ENCODE data around the gene RPTOR.

GRCh38 chr17:80843741-80844156 is 299.1 kb downstream of the RPTOR start:
- TF ChIP-seq POLR2AphosphoS5 (IDR thresholded peaks at IDR 0.05; ENCODE audit: low read depth, low read length) = no peak
- TF ChIP-seq PAX5 (IDR thresholded peaks at IDR 0.05; ENCODE audit: insufficient read depth, low read length, severe bottlenecking) = no peak
- TF ChIP-seq TAF1 (IDR thresholded peaks at IDR 0.05; ENCODE audit: low read depth, low read length) = no peak
- TF ChIP-seq POLR2A (IDR thresholded peaks at IDR 0.05; ENCODE audit: low read depth, low read length) = no peak
- TF ChIP-seq SPI1 (IDR thresholded peaks at IDR 0.05; ENCODE audit: low read depth, low read length) = no peak
- TF ChIP-seq POU2F2 (IDR thresholded peaks at IDR 0.05; ENCODE audit: low read depth, low read length) = no peak

Data from GM12891 (cell line).